Amniotic epithelial cell (primary cell): ENCODE data around the gene WDR13.

ENCODE experiments used
- DNase-seq: peaks from one replicate; pipeline ENCODE4 v3.0.0-alpha.2; 2010; ENCODE audit warnings: low read depth

Gene WDR13

DNA sequence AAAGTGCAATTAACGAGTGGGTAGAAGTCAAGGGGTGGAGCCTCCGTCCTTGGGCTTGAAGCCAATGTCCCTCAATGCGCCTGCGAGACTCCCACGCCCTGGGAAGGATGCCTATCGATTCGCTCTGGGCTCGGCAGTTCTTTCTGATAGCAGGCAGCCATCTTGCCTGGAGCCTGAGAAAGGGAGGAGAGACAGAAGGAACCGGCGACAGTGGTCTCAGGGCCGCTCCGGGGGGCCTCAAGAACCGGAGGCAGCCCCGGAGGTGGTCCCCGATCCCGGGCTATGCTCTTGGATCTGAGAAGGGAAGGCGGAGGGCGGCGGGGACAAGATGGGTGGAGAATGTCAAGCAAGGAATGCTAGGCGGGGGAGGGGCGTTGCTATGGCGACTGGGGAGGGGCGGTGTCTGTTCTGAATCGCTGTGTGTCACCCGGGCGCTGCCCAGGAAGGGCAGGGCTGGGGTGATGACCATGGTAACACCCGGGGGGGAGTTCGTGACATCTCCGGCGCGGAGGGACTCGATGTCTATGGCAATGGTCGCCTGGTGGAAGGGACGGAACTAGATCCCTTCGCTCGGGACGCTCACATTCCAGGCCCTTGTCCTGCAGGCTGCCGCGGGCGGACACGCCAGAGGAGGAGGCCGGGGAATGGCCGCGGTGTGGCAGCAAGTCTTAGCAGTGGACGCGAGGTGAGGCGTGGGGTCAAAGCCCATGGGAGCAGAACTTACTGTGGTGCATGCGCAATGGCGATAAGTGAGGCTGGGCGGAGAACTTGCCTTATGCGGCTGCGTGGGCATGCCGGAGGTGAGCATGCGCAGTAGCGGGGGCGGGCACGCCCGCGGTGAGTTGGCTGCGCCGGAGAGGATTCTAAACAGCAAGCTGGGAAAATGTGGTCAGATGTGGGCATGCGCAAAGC, at the start of gene WDR13:
Gene WDR13, plus strand, starts transcription at position 140 of the 912 bp plus-strand sequence. Its CDS starts 505 bp downstream, at position 645.
- peak; percentile 91 for DNase-seq

DNA sequence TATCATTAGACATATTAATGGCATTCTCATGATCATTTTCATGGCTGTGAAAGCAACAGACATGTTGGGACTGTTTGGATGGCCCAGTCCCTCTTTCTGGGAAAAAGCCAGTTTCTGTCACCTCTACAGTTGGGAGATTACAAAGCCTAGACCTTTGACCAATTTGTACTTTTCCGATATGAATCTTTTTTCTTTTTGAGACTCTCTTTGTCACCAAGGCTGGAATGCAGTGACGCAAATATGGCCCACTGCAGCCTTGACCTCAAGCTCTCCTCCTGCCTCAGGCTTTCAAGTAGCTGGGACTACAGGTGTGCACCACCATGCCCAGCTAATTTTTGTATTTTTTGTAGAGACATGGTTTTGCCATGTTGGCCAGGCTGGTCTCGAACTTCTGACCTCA, 48.4 kb upstream of the WDR13 start:
- DNase-seq = no peak

DNA sequence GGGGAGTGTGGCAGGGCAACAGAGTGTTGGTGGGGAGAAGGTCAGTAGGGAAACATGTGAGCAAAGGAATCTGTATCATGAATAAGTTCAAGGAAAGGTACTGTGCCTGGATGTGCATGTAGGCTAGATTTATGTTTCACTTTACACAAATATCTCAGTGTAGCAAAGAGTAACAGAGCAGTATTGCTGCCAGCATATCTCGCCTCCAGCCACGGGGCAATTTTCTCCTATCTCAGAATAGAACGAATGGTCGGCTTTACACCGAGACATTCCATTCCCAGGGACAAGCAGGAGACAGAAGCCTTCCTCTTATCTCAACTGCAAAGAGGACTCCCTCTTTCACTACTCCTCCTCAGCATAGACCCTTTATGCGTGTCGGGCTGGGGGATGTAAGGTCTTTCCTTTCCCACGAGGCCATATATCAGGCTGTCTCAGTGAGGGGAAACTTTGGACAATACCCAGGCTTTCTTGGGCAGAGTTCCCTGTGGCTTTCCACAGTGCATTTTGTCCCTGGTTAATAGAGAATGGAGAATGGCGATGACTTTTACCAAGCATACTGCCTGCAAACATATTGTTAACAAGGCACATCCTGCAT, 41.5 kb upstream of the WDR13 start:
- peak; percentile 60 for DNase-seq

DNA sequence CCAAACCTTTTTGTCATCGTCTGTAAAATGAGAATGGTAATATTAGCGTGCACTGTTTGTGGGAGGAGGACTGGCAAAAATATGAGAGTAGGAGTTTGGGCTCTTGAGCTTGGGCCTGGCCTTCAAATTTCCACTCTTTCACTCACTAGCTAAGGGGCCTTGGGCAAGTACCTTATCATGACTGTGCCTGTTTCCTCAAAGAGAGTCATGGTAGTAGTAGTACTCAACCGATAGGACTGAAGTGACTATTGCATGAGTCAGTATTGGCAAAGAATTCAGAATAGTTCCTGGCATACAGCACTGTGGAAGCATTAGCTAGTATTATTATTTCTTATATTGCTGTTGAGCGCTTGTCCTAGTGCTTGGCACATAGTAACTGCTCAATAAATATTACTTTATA, 39.0 kb upstream of the WDR13 start:
- DNase-seq = peak; percentile 85

DNA sequence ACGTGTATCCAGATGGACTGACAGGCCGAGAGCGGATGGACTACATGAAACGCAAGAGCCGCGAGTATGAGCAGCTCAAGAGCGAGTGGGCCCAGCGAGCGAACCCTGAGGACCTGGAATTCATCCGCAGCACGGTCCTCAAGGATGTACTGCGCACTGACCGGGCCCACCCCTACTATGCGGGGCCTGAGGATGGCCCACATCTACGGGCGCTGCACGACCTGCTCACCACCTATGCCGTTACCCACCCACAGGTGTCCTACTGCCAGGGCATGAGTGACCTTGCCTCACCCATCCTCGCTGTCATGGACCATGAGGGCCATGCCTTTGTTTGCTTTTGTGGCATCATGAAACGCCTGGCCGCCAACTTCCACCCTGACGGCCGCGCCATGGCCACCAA, 37.7 kb upstream of the WDR13 start:
- DNase-seq = no peak

DNA sequence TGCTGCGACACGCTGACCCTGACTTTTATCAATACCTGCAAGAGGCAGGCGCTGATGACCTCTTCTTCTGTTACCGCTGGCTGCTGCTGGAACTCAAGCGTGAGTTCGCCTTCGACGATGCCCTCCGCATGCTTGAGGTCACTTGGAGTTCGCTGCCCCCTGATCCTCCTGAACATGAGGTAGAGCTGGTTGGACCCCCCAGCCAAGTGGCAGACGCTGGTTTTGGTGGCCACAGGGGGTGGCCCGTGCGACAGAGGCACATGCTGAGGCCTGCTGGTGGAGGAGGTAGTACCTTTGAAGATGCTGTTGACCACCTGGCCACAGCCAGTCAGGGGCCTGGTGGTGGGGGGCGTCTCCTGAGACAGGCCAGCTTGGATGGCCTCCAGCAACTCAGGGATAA, 37.2 kb upstream of the WDR13 start:
- no peak for DNase-seq

GRCh38 chrX:48560681-48561080, 36.6 kb upstream of the WDR13 start:
- DNase-seq = no peak

DNA sequence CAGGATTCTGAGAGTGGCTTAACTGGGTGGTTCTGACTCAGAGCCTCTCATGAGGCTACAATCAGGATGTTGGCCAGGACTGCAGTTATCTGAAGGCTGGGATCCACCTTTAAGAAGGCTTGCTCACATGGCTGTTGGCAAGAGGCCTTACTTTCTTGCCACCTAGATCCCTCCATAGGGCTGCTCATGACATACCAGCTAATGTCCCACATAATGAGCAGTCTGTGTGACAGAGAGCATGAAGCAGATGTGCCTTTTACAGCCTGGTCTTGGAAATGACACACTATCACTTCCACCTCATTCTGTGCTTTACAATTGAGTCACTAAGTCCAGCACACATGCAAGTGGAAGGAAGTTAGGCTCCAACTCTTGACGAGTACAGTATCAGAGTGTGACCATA, 27.3 kb upstream of the WDR13 start:
- peak; percentile 53 for DNase-seq

DNA sequence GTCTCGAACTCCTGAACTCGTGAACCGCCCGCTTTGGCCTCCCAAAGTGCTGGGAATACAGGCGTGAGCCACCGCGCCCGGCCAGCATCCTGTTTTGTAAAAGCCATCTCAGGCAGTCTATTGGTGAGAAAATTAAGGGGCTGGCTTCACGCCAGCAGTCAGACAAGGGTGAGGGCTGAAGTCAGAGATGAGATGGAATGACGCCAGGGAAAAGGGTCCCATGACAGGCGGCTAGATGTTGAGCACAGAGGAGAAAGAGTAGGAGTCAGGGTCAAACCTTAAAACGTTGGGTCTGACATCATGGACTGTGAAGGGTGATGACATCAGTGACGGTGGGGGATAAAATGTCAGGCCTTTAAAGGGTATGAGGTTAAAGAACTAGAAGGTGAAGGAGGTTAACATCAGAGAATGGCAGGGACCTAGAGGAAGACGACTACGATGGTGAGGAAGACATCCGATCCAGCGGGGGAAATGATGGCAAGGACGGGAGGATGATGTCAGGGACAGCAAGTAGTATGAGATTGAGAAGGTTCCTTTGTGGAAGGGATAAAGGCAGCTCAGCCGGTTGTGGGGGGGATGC, 23.5 kb upstream of the WDR13 start:
- DNase-seq = no peak

- peak; percentile 90 for DNase-seq
Measured at GRCh38 chrX:48574270-48575266, 22.7 kb upstream of the WDR13 start, which contains the start of gene RBM3. RBM3 (plus strand) TSS chrX:48574484; CDS start chrX:48575181, 697 bp downstream.

GRCh38 chrX:48575642-48576041, 21.6 kb upstream of the WDR13 start:
- no peak for DNase-seq

DNA sequence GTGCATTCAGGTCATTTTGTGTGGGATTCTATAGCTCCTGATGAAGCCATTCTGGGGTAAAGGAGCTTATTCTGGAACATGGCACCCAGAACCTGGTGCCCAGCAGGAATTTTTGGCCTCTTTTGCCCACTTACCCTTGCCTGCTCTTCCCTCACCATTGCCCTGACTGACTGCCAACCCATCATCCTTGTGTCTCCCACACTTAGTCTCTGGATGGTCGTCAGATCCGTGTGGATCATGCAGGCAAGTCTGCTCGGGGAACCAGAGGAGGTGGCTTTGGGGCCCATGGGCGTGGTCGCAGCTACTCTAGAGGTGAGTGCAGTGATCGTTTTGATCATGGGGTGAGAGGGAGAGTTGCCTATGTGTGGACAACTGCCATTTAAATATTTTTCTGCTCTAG, 21.2 kb upstream of the WDR13 start:
- no peak for DNase-seq

DNA sequence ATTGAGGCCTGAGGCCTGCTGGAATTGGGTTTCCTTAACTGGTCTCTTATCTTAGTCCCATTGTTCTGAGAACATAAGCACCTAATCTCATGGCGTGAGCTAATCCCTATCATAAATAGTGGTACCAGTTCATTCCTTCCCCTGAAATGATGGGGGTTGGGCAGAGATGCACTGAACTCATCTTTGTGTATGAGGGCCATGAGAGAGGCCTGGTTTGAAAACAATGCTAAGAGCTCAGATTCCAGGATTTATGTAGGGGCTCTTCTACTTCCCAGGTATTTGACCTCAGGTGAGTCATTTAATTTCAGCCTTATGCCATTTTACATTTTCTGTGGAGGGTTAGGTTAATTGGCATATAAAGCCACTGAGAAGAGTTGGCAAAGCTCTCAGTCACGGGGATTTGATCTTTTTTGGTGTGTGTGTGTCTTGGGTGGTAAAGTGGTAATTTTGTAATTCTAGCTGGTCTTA, 18.6 kb upstream of the WDR13 start:
- DNase-seq = peak; percentile 74

DNA sequence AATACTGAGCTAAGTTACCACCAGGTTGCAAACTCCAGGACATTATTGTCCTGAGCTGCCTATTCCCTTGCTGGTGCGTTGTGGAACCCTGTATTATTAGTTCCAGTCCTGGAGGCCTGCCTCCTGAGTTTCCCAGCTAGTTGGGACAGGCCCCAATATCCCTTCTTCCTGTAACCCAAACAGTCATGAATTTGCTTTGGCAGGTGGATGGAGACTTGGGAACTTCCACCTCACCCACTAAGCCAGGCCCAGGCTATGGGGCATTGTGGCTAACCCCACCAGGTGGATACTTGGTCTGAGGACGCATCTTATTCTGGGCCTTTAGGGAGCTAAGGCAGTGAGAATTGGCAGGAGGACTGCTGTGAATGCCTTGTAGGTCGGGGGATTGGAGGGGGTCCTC, 18.0 kb upstream of the WDR13 start:
- no peak for DNase-seq

DNA sequence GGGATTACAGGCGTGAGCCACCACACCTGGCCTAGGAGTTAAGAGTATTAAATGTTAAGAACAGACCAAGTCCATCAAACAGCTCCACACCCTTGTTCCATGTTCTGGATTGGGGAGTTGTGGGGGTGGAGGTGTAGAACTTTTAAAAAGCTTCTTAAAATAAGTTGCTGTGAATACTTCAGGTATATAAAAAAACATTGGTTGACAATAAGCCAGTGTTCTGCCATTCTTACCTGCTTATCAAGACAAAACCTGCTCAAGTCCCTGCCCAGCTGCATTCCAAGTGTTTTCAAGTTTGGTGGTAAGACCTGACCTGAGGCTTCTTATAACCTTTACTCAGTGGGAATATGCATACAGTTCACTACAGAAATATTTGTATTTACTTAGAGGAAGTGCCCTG, 16.6 kb upstream of the WDR13 start:
- no peak for DNase-seq

- DNase-seq = no peak
Measured at GRCh38 chrX:48584698-48585097, 12.6 kb upstream of the WDR13 start.

GRCh38 chrX:48589482-48590162, 7.7 kb upstream of the WDR13 start:
- DNase-seq = no peak

- peak; percentile 64 for DNase-seq
Measured at GRCh38 chrX:48590203-48591103, 6.8 kb upstream of the WDR13 start.

GRCh38 chrX:48591255-48591791, 6.0 kb upstream of the WDR13 start:
- DNase-seq = peak; percentile 94

- DNase-seq = no peak
Measured at GRCh38 chrX:48592971-48593370, 4.3 kb upstream of the WDR13 start.
